Common myeloid progenitor, CD34-positive (primary cell): ENCODE results near the gene LCN12. TPM values are rescaled to one million over a fixed set of nuclear protein-coding genes. Genes with fewer than 3 reads are reported as not detected.

Source experiments
- CTCF ChIA-PET: fragments of 350-600 bp; sonication (Branson Sonifier 250); formaldehyde crosslinking; loops from one replicate; lab custom pipeline; 2021; ENCODE audit warnings: antibody characterized with exemption; lab: Charles Lee
- POLR2A ChIA-PET: fragments of 350-600 bp; sonication (Branson Sonifier 250); formaldehyde crosslinking; loops from one replicate; lab custom pipeline; 2021; ENCODE audit warnings: antibody characterized with exemption; lab: Charles Lee
- DNase-seq, 3 donors: peaks; one replicate each; pipeline versions ENCODE4 v3.0.0 to v3.0.0-alpha.2; 2013
- H3K27ac ChIP-seq, 2 experiments: 1 replicate in 1 of 2; 2 replicates in 1 of 2; pipeline ENCODE4 v1.7.0; 2013; ENCODE audit warnings: inconsistent platforms in 2 of 2, low read length in 2 of 2, mild to moderate bottlenecking in 2 of 2, low read depth in 1 of 2, moderate library complexity in 1 of 2; ENCODE audit not compliant: severe bottlenecking in 2 of 2, insufficient read depth in 1 of 2, poor library complexity in 1 of 2
- H3K27me3 ChIP-seq, 5 experiments: replicated peaks in 2 of 5; 1 replicate in 3 of 5; 2 replicates in 2 of 5; pipeline versions ENCODE4 v1.6.1 to v1.7.0; 2013; ENCODE audit warnings: low read length in 4 of 5, mild to moderate bottlenecking in 2 of 5, moderate library complexity in 2 of 5, inconsistent platforms in 1 of 5; ENCODE audit not compliant: insufficient read depth in 5 of 5, control insufficient read depth in 4 of 5
- H3K36me3 ChIP-seq, 4 experiments: 1 replicate in 2 of 4; 2 replicates in 2 of 4; pipeline versions ENCODE4 v1.6.1 to v1.7.0; 2013; ENCODE audit warnings: low read length in 3 of 4, control low read depth in 1 of 4, mild to moderate bottlenecking in 1 of 4; ENCODE audit not compliant: control insufficient read depth in 4 of 4, insufficient read depth in 4 of 4
- H3K4me1 ChIP-seq, 4 experiments: 1 replicate in 3 of 4; 2 replicates in 1 of 4; pipeline versions ENCODE4 v1.6.1 to v1.7.1; 2013; ENCODE audit warnings: low read length in 3 of 4, mild to moderate bottlenecking in 3 of 4, control low read depth in 1 of 4, inconsistent platforms in 1 of 4, moderate library complexity in 1 of 4; ENCODE audit not compliant: control insufficient read depth in 4 of 4, insufficient read depth in 4 of 4; ENCODE audit errors: control extremely low read depth in 1 of 4
- H3K4me3 ChIP-seq, 7 experiments: 1 replicate in 4 of 7; 2 replicates in 3 of 7; pipeline versions ENCODE4 v1.5.1 to v1.7.0; 2013; ENCODE audit warnings: mild to moderate bottlenecking in 7 of 7, low read length in 6 of 7, moderate library complexity in 6 of 7, inconsistent platforms in 2 of 7, low read depth in 2 of 7, control low read depth in 1 of 7; ENCODE audit not compliant: insufficient read depth in 4 of 7, control insufficient read depth in 1 of 7; ENCODE audit errors: extremely low read depth in 1 of 7
- H3K9me3 ChIP-seq, 5 experiments: 1 replicate in 4 of 5; 2 replicates in 1 of 5; pipeline versions ENCODE4 v1.6.1 to v1.7.1; 2013; ENCODE audit warnings: low read length in 4 of 5, mild to moderate bottlenecking in 2 of 5, inconsistent platforms in 1 of 5, low read depth in 1 of 5, moderate library complexity in 1 of 5; ENCODE audit not compliant: control insufficient read depth in 4 of 5, insufficient read depth in 2 of 5; ENCODE audit errors: control extremely low read depth in 1 of 5
- WGBS: methylation state at CpG from one replicate; pipeline ENCODE4 v1.1.5; 2013; ENCODE audit not compliant: insufficient coverage; 5-methylcytosine and 5-hydroxymethylcytosine counted together
- polyA plus RNA-seq: library from polyadenylated mRNA; unstranded; fragments of 120-200 nt; gene quantifications from one replicate; pipeline ENCODE4 v1.2.1, GENCODE V29; 2013

LCN12 gene, protein sequence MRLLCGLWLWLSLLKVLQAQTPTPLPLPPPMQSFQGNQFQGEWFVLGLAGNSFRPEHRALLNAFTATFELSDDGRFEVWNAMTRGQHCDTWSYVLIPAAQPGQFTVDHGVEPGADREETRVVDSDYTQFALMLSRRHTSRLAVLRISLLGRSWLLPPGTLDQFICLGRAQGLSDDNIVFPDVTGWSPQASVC
- 0.87 TPM for polyA plus RNA-seq

GRCh38 chr9:136951541-136952320, at the start of gene LCN12:
Gene LCN12, plus strand, starts transcription at chr9:136952273. Its CDS starts 55 bp downstream, at chr9:136952328.
- Histone ChIP-seq H3K27ac (no peak within 1 kb of the TSS), H3K36me3 (no peaks in the 10 kb centered on the region), H3K27me3 (no peaks in the 10 kb centered on the region), H3K9me3 (no peaks in the 10 kb centered on the region), H3K4me1 (peaks cover 0 to 22% (median 14%) of the 10 kb centered on the region in 4 experiments), H3K4me3 (no peak within 1 kb of the TSS)
- WGBS = 93% methylated on average over 13 of the region's 14 CpGs
- ChIA-PET POLR2A (no interaction called here), CTCF (interaction anchor here (0.7 to 1.8 kb wide), 5 partner anchors 44 to 83 kb away, joined by 3 to 4 read pairs (median 3); partner anchors contain the start of gene CLIC3)
- DNase-seq = no peak

DNA sequence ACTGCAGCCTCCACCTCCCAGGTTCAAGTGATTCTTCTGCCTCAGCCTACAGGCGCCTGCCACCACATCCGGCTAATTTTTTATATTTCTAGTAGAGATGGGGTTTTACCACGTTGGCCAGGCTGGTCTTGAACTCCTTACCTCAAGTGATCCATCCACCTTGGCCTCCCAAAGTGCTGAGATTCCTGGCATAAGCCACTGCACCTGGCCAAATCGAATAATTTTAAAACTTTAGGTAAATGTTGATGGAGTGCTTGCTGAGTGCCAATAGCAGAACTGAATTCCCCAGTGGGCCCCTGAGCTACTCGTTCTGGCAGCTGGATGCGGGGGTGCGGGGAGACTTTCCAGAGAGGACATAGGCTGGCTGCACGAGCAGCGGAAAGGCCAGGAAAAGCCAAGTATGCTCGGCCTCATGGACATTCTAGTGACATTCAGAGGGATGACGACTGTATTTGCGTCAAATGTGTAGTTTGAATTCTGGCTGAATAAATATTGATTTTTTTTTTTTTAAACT, 49.0 kb upstream of the LCN12 start:
- Histone ChIP-seq H3K27me3 (no peaks in the 10 kb centered on the region), H3K27ac (peak overlapping the region in 1 of 2 experiments; percentile 58), H3K4me3 (no peak overlapping the region), H3K36me3 (peaks cover 3 to 76% (median 59%) of the 10 kb centered on the region in 4 experiments), H3K9me3 (no peaks in the 10 kb centered on the region), H3K4me1 (peaks cover 0 to 19% (median 8%) of the 10 kb centered on the region in 4 experiments)
- DNase-seq = no peak
- 93% methylated on average over 11 of the region's 12 CpGs for WGBS
- ChIA-PET CTCF (interaction anchor here (0.7 to 2.0 kb wide), 2 partner anchors 60 to 116 kb away, joined by 3 to 7 read pairs; partner anchors contain the start of gene AJM1), POLR2A (interaction anchor here (0.6 to 1.1 kb wide), 2 partner anchors 16 to 26 kb away, joined by 3 to 4 read pairs; no protein-coding TSS in a partner anchor)

- peaks cover 7 to 73% (median 56%) of the 10 kb centered on the region in 4 experiments for H3K36me3 ChIP-seq
- no peak for DNase-seq
Observed at GRCh38 chr9:136906266-136906665, 45.8 kb upstream of the LCN12 start.

GRCh38 chr9:136907011-136907914, 44.8 kb upstream of the LCN12 start:
- CTCF ChIA-PET = interaction anchor here (1.0 to 1.2 kb wide), 3 partner anchors 20 to 47 kb away, joined by 3 to 4 read pairs (median 3); partner anchors contain the start of gene TRAF2
- WGBS = 97% methylated on average over 26 of the region's 29 CpGs
- H3K9me3 ChIP-seq = no peaks in the 10 kb centered on the region
- peaks cover 7 to 67% (median 52%) of the 10 kb centered on the region in 4 experiments for H3K36me3 ChIP-seq
- peaks cover 0 to 9% (median 4%) of the 10 kb centered on the region in 4 experiments for H3K4me1 ChIP-seq
- POLR2A ChIA-PET = no interaction called here
- no peak overlapping the region for H3K27ac ChIP-seq
- no peaks in the 10 kb centered on the region for H3K27me3 ChIP-seq
- DNase-seq = no peak
- no peak overlapping the region for H3K4me3 ChIP-seq

More at GRCh38 chr9:136906266-136906665, 45.8 kb upstream of the LCN12 start:
- Histone ChIP-seq H3K4me1 (peaks cover 0 to 19% (median 8%) of the 10 kb centered on the region in 4 experiments), H3K27ac (no peak overlapping the region), H3K9me3 (no peaks in the 10 kb centered on the region), H3K4me3 (no peak overlapping the region), H3K27me3 (no peaks in the 10 kb centered on the region)
- ChIA-PET CTCF (no interaction called here), POLR2A (no interaction called here)
- WGBS = no CpG with 5 or more reads among the region's 4 CpGs

- ChIA-PET CTCF (interaction anchor here (0.6 to 1.4 kb wide), 2 partner anchors 14 to 30 kb away, joined by 3 to 5 read pairs; no protein-coding TSS in a partner anchor), POLR2A (no interaction called here)
- 100% methylated on average over 11 of the region's 12 CpGs for WGBS
- H3K9me3 ChIP-seq = no peaks in the 10 kb centered on the region
- no peaks in the 10 kb centered on the region for H3K4me1 ChIP-seq
- H3K27me3 ChIP-seq = no peaks in the 10 kb centered on the region
- peaks cover 10 to 73% (median 53%) of the 10 kb centered on the region in 4 experiments for H3K36me3 ChIP-seq
- no peak overlapping the region for H3K27ac ChIP-seq
- no peak for DNase-seq
- no peak overlapping the region for H3K4me3 ChIP-seq
Observed at GRCh38 chr9:136910197-136910900, 41.7 kb upstream of the LCN12 start.

- Histone ChIP-seq H3K36me3 (peaks cover 12 to 75% (median 58%) of the 10 kb centered on the region in 4 experiments), H3K9me3 (no peaks in the 10 kb centered on the region), H3K4me1 (no peaks in the 10 kb centered on the region), H3K27me3 (no peaks in the 10 kb centered on the region), H3K27ac (no peak overlapping the region), H3K4me3 (no peak overlapping the region)
- WGBS = 86% methylated on average over 6 of the region's 12 CpGs
- DNase-seq = peak in 2 of 3 donors; percentile 22 to 26
- POLR2A ChIA-PET = no interaction called here
- CTCF ChIA-PET = interaction anchor here (1.4 kb wide), 1 partner anchor 13 kb away, joined by 5 read pairs; no protein-coding TSS in a partner anchor
Observed at GRCh38 chr9:136910901-136911245, 41.2 kb upstream of the LCN12 start.
